T1000 (cell line): Measurements from ENCODE around the gene FGGY.
A peak's percentile ranks its signal among the peaks of the same experiment; 100 is the strongest.

ENCODE experiments used
- DNase-seq: peaks from one replicate; lab custom pipeline; 2025; ENCODE audit warnings: mixed read lengths; lab: John Stamatoyannopoulos, UW

Gene FGGY

GRCh38 chr1:59414406-59415133 is 117.7 kb downstream of the FGGY start:
- no peak for DNase-seq

DNA sequence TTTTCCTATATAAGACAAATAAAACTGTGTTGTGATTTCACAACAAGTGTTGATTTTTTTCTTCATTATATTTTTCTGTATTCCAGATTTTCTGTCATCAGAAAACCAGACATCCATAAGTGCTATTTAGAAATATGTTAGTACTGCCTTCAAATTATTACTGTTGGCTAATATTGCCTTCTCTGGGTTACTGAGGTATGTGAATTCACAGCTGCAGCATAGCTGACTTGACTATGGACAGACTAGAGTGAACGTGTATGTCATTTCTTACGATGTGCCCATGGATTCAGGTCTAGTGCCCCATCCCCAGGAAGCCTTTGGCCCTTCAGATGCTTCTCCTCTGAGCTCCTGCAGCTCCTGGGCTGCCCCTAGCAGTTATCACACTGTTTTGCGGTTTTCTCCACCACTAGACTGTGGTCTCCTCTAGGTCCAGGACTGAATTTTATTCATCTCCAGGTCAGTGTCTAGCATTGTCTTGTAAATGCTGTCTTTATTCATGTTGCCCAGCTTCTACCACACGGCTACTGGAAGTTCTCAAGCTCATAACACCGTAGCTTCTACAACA is 118.5 kb downstream of the FGGY start:
- DNase-seq: no peak

DNA sequence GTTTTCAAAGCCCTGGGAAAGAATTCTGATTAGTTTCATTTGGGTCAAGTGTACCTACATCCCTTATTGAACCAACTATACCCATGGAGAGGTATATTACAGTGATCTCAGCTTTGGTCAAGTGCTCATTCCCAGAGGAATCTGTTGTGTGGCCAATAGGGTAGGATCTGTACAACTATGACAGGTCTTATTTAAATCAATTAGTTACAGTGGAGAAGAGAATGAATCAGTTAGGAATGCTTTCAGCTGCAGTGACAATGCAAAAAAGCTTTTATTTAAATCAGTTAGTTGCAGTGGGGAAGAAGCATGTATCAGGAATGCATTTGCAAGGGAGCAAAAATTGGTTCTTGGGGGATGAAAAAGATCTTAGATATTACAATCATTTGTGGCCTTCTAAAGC is 119.0 kb downstream of the FGGY start:
- DNase-seq: no peak

DNA sequence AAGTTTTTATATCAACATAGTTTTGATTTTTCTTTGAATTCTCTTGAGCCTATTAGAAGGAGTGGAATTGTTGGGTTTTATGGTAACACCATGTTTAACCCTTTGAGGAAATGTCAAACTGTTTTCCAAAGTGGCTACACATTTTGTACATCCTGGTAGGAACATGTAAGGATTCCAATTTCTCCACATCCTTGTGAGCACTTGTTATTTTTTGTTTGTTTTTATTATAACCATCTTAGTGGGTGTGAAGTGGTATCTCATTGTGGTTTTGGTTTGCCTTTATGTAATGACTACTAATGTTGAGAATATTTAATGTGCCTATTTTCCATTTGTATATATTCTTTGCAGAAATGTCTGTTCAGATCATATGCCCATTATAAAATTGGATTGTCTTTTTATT is 120.5 kb downstream of the FGGY start:
- no peak for DNase-seq

DNA sequence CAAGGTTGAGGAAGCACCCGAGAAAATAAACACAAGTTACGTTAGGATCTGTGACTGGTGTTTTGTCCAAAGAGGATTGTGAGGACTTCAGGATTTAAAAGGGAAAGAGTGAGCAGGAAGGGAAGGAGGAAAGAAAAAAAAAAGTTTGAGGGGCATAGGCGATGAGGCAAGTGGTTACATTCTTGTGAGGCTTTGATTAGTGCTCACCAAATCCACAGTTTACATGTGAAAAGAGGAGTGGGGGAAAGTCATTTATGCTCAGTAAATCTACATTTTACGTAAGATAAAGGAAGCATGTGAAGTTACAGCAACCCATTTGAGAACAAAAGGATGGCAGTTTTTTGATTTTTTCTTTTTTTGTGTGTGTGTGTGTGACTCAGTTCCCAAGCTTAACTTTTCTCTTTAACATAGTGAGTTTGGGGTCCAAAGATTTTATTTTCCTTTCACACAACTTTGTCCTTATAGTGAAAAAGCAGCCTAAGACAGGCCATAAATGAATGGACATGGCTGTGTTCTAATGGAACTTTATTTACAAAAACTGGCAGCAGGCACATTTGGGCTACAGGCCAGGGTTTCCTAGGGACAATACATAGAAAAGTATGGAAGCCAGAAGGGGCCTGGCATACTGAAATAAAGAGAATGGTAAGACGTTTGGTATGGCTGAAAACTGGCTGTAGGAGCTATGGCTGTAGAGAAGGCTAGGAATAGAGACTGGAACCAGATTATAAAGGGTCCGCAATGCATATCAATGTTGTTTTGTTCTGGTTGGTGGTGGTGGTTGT is 121.7 kb downstream of the FGGY start:
- no peak for DNase-seq

DNA sequence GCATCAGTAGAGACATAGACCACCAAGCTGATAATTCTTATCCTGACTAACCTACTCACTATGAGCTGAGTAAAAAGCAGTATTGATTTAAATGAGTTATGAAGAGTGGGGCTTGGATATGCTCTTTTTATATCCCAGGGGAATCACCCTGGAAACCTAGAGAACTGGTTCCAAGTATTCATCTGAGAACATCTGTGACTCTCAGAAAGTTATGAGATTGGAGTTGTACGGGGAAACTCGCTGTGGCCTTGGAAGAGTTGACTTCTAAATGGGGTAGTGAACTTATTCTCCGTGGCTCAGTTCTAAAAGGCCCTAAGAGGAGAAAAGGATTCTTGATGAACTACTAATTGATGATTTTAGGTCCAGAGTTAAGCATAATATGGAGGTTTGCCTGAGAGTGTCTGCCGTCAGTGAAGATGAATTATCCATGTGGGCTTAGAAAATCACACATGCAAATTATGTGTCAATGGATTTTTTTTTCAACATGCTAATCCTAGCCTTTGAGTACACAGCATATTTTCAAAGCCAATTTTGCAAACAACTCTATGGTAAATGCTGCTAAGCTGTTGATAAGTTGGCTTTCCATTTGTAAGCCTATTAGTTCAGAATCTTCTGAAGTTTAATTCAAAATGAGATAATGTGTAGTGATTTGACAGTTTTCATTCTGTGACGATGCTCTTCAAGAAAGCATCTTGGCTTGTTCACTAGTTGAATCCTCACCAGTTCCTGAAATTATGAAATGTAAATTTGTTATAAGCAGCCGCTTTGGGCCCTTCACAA is 122.7 kb downstream of the FGGY start:
- no peak for DNase-seq

- no peak for DNase-seq
These were observed 124.5 kb downstream of the FGGY start for GRCh38 chr1:59421232-59421920.

GRCh38 chr1:59422921-59423575 is 126.2 kb downstream of the FGGY start:
- DNase-seq: no peak

DNA sequence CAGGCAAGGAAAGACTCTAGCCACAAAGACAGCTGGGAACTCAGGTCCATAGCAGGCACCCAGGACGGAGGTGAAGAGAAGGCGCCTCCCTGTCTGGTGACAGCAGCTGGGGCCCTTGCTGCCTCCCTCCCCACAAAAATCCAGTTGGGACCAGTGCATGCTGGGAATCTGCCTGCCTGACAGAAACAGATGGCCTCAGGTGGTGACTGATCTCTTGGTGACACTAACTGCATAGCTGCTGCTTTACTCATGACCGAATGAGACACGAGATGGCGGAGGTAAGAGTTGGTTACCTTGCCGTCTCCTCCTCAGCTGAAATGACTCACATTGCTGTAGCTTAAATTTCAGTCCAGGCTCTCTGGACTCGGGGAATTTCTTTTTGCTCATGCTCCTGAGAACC is 130.3 kb downstream of the FGGY start:
- peak; percentile 61 for DNase-seq

- DNase-seq: no peak
These were observed 130.9 kb downstream of the FGGY start for GRCh38 chr1:59427784-59428183.

- DNase-seq: no peak
These were observed 131.9 kb downstream of the FGGY start for GRCh38 chr1:59428828-59429227.

- no peak for DNase-seq
These were observed 132.8 kb downstream of the FGGY start for GRCh38 chr1:59429656-59430055.

DNA sequence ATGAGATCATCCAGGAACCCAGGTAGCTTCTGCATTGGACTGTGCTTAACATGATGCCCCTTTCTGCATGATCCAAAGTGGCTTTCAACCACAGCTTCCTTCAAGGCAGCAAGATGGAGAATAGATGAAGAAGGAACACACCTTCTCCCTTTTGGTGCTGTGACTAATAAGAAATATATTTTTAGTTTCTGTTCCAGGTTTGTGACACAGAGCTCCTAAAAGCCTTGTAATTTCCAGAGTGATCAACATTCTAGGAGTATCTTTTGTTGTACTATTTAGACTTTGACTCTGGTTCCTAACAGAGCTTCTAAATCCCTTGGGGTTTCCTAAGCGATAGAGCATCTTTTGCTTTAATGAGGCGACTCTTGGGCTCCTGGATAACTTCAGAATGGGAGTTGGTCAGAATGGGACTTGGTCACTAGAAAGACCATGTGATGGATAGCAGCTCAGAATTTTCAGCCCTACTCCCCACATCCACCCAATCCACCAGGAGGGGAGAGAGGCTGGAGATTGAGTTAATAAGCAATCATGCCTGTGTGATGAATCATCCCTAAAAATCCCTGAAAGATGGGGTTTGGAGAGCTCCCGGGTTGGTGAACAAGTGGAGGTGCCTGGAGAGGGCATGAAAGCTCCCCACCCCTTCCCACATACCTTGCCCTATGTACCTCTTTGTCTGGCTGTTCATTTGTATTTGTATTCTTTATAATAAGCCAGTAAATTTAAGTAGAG is 134.8 kb downstream of the FGGY start:
- peak; percentile 13 for DNase-seq

GRCh38 chr1:59432531-59433439 is 135.9 kb downstream of the FGGY start:
- no peak for DNase-seq

DNA sequence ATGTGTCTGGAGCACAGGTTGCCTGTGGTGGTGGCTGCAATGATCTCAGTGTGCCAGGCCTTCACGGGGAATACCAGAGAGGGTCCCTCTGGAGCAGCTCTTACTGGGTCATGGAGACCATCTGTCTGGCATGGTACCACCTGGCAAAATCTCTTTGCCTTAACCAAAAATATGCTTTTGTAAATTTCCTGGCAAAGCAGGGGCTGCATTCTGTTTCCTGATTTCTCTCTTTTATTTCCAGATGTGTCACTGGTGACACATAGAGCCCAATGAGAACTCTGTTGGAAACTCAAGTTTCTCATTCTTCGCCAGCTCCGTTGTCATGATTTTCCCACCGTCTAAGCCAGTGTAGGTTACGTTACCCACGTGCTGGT is 136.5 kb downstream of the FGGY start:
- no peak for DNase-seq

DNA sequence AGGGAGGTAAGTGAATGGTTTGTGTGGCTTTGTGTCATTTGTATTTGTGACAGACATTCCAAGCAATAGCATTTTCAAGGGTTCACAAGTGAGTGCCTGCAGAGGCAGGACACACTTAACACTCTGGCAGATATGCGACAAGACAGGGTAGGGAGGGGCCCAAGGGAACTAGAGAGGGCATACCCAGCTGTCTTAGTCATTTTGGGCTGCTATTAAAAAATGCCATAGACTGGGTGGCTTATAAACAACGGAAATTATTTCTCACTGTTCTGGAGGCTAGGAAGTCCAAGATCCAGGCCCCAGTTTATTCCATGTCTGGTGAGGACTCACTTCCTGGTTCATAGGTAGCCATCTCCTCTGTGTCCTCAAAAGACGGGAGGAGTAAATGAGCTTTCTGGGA is 137.4 kb downstream of the FGGY start:
- peak; percentile 44 for DNase-seq

- DNase-seq: no peak
These were observed 139.7 kb downstream of the FGGY start for GRCh38 chr1:59436637-59437036.

- no peak for DNase-seq
These were observed 141.2 kb downstream of the FGGY start for GRCh38 chr1:59438058-59438560.

DNA sequence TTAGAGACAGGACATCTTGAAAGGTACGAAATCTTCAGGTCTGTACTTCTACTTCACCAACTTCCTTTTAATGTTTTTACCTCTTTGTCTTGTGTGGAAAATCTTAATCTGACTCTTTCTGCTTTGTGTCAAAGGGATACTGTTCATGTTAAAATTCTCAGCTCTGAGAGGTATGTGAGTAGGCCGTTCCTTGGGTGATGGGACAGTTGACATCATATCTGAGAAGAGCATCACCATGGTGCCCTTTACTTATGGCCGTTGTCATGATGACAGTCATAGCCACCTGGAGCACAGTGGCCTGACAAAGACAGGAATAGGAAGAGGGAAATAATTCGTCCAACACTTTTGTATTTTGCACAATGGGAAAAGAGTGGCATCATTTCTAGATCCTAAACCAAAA is 145.6 kb downstream of the FGGY start:
- no peak for DNase-seq
